BJ (cell line): ENCODE measurements around the gene BHMT. TPM values are rescaled to one million over a fixed set of nuclear protein-coding genes. Genes with fewer than 3 reads are reported as not detected.

Experiments used
- CTCF ChIA-PET: fragments of 350-600 bp; formaldehyde crosslinking; extraction: SDS; loops from one replicate; lab custom pipeline; 2021; ENCODE audit warnings: antibody characterized with exemption, inconsistent platforms; lab: Yijun Ruan, JAX
- POLR2A ChIA-PET: fragments of 300-600 bp; sonication (Branson Sonifier 250); formaldehyde crosslinking; extraction: SDS; loops from one replicate; lab custom pipeline; 2021; ENCODE audit warnings: antibody characterized with exemption; lab: Charles Lee
- DNase-seq: peaks from one replicate; pipeline ENCODE4 v3.0.0-alpha.2; 2011; ENCODE audit warnings: low read depth
- H3K27me3 ChIP-seq: 2 replicates; pipeline ENCODE4 v1.6.0; 2011; ENCODE audit warnings: low read length; ENCODE audit not compliant: control insufficient read depth, insufficient read depth
- H3K36me3 ChIP-seq: 2 replicates; pipeline ENCODE4 v1.5.1; 2011; ENCODE audit warnings: low read length; ENCODE audit not compliant: control insufficient read depth, insufficient read depth
- H3K4me3 ChIP-seq: 2 replicates; pipeline ENCODE4 v1.5.1; 2011; ENCODE audit warnings: low read depth, mild to moderate bottlenecking, control low read depth, low read length
- polyA plus RNA-seq: library from polyadenylated mRNA; depleted of rRNA; stranded (reverse); fragments of >200 nt; gene quantifications from 2 replicates; pipeline ENCODE4 v1.2.3, GENCODE V29; 2011; rRNA removed
- small RNA-seq: library from RNA; depleted of rRNA; stranded (forward); fragments of <200 nt; gene quantifications from one replicate; pipeline ENCODE3, GENCODE V24; 2012; ENCODE audit warnings: low replicate concordance, low read depth; ENCODE audit not compliant: insufficient read length
- TF ChIP-seq, protein P1 (sequence below): IDR thresholded peaks from 2 replicates; pipeline ENCODE4 v1.5.1; 2011; ENCODE audit warnings: low read depth, mild to moderate bottlenecking, control low read depth, inconsistent platforms, low read length, moderate library complexity; ENCODE audit not compliant: insufficient read depth

The BHMT gene
- polyA plus RNA-seq, 1 experiment, result not detected

- ChIA-PET CTCF (interaction anchor here (1.0 to 1.2 kb wide), 2 partner anchors 19 to 49 kb away, joined by 3 to 4 read pairs; no protein-coding TSS in a partner anchor), POLR2A (no interaction called here)
- H3K4me3 ChIP-seq, result no peak overlapping the region
- no peak for DNase-seq
- H3K27me3 ChIP-seq, result no peaks in the 10 kb centered on the region
- TF ChIP-seq, protein P1, sequence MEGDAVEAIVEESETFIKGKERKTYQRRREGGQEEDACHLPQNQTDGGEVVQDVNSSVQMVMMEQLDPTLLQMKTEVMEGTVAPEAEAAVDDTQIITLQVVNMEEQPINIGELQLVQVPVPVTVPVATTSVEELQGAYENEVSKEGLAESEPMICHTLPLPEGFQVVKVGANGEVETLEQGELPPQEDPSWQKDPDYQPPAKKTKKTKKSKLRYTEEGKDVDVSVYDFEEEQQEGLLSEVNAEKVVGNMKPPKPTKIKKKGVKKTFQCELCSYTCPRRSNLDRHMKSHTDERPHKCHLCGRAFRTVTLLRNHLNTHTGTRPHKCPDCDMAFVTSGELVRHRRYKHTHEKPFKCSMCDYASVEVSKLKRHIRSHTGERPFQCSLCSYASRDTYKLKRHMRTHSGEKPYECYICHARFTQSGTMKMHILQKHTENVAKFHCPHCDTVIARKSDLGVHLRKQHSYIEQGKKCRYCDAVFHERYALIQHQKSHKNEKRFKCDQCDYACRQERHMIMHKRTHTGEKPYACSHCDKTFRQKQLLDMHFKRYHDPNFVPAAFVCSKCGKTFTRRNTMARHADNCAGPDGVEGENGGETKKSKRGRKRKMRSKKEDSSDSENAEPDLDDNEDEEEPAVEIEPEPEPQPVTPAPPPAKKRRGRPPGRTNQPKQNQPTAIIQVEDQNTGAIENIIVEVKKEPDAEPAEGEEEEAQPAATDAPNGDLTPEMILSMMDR, result no peak
- no peaks in the 10 kb centered on the region for H3K36me3 ChIP-seq
Observed at GRCh38 chr5:79181419-79182022, 69.9 kb downstream of the BHMT start.

Small RNA genes lying within 50 kb of the gene (small RNA-seq; reads per million reads assigned to genes)
- not detected for gene RNY3P1

Other genes starting within 250 kb of the BHMT start
- gene ARSB, start 126.5 kb upstream of the BHMT start, polyA plus RNA-seq, result 26.7 and 27.7 TPM in 2 replicates
- 2.9 and 3.5 TPM in 2 replicates for gene DMGDH, start 42.1 kb upstream of the BHMT start, polyA plus RNA-seq
- 11.5 and 12.4 TPM in 2 replicates for gene BHMT2, start 42.0 kb upstream of the BHMT start, polyA plus RNA-seq
- 2.1 and 4.1 TPM in 2 replicates for gene JMY, start 124.3 kb downstream of the BHMT start, polyA plus RNA-seq